ENCODE results near the gene SLC26A11.

- TF ChIP-seq CTCF (IDR thresholded peaks at IDR 0.05): no peak
- TF ChIP-seq POLR2AphosphoS5 (IDR thresholded peaks at IDR 0.05): no peak
- no peak for TF ChIP-seq POLR2A (IDR thresholded peaks at IDR 0.05; ENCODE audit: low read depth)
- TF ChIP-seq EP300 (IDR thresholded peaks at IDR 0.05): no peak
Measured at GRCh38 chr17:80182845-80183223, 37.4 kb upstream of the SLC26A11 start.

All from esophagus muscularis mucosa (tissue), 4 donors.